ENCODE data around the gene MRTFA. TPM values are rescaled to one million over a fixed set of nuclear protein-coding genes. Genes with fewer than 3 reads are reported as not detected.

The MRTFA gene
- total RNA-seq, 1 experiment from 2014 or later = 28.0 TPM

DNA sequence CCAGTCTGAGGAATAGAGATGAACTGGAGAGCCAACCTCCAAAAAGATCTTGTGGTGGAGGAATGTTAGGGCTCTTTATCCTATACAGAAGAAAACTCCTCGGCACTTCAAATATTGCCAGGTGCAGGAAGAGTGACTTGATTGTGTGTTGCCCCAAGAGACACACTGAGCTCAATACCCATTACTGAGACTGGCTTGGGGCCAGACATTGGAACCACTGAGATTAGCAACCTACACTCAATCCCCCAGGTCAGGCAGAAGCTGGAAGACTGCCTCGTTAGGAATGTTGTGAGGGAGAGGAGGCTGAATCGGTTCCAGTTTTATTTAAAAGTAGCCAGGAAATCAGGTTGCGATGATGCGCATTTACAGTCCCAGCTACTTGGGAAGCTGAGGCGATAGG, 268.5 kb downstream of the MRTFA start:
- Histone ChIP-seq H3K9ac (ENCODE audit: low read length) (no peak overlapping the region), H3K9me2 (ENCODE audit: insufficient read depth) (no peaks in the 10 kb centered on the region), H3K79me2 (ENCODE audit: insufficient read depth, low read length) (peaks cover 10% of the 10 kb centered on the region), H3K4me1 (ENCODE audit: control insufficient read depth in 1 of 2, insufficient read depth in 2 of 2, low read length in 2 of 2) (peaks cover 8 to 13% of the 10 kb centered on the region in 2 experiments; a peak in 2 of 4 replicates), H2AFZ (ENCODE audit: low read depth, low read length, poor library complexity, severe bottlenecking) (no peak overlapping the region), H3K27me3 (ENCODE audit: insufficient read depth, low read length) (no peaks in the 10 kb centered on the region), H3K9me3 (ENCODE audit: control insufficient read depth in 1 of 2, insufficient read depth in 1 of 2, low read depth in 1 of 2, low read length in 2 of 2) (no peaks in the 10 kb centered on the region), H3K27ac (ENCODE audit: low read depth, low read length) (no peak overlapping the region), H3K36me3 (ENCODE audit: control insufficient read depth in 1 of 2, insufficient read depth in 2 of 2, low read length in 2 of 2) (peaks cover 31 to 41% of the 10 kb centered on the region in 2 experiments), H4K20me1 (ENCODE audit: insufficient read depth) (no peaks in the 10 kb centered on the region), H3K4me2 (ENCODE audit: low read length) (no peak overlapping the region), H3K4me3 (replicated peaks in 1 of 2; ENCODE audit: low read depth in 1 of 2, low read length in 2 of 2) (no peak overlapping the region)
- POLR2A ChIA-PET = no interaction called here
- DNase-seq (ENCODE audit: low read depth, low spot score) = no peak
- ATAC-seq = no peak
- RAD21 ChIA-PET (ENCODE audit: low non-redundant PET in 1 of 2, low total read pairs in 2 of 2, uncharacterized antibody in 2 of 2, unreplicated experiment in 2 of 2) = no interaction called here
- no TSS peak for BruUV-seq (replicated peaks)
- CTCF ChIA-PET = no interaction called here
- TF ChIP-seq JUND (IDR thresholded peaks at IDR 0.05) = no peak
- TF ChIP-seq, protein P1, sequence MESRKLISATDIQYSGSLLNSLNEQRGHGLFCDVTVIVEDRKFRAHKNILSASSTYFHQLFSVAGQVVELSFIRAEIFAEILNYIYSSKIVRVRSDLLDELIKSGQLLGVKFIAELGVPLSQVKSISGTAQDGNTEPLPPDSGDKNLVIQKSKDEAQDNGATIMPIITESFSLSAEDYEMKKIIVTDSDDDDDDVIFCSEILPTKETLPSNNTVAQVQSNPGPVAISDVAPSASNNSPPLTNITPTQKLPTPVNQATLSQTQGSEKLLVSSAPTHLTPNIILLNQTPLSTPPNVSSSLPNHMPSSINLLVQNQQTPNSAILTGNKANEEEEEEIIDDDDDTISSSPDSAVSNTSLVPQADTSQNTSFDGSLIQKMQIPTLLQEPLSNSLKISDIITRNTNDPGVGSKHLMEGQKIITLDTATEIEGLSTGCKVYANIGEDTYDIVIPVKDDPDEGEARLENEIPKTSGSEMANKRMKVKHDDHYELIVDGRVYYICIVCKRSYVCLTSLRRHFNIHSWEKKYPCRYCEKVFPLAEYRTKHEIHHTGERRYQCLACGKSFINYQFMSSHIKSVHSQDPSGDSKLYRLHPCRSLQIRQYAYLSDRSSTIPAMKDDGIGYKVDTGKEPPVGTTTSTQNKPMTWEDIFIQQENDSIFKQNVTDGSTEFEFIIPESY (IDR thresholded peaks at IDR 0.05; ENCODE audit: extremely low read depth, insufficient replicate concordance, low read length) = no peak
- intact Hi-C loops (cut with micrococcal nuclease) = no loop called here

DNA sequence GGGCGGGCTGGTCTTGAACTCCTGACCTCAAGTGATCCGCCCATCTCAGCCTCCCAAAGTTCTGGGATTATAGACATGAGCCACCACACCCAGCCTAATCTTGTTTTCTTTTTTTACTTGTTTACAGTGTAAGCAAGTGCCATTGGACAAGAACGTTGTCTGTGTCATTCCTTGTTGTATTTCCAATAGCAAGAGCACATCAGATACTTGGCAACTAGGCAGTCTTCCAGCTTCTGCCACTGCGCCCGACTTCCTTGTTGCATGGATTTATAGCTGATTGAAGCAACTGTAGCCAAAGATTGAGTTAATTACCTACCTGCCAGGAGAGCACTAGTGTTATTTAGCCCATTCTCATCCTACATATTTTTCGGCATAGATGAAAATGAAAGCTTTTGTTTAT, 269.2 kb downstream of the MRTFA start:
- CTCF ChIA-PET = no interaction called here
- DNase-seq (ENCODE audit: low read depth, low spot score) = no peak
- no peak for TF ChIP-seq RAD21 (IDR thresholded peaks at IDR 0.05; ENCODE audit: low read depth)
- TF ChIP-seq, protein P2, sequence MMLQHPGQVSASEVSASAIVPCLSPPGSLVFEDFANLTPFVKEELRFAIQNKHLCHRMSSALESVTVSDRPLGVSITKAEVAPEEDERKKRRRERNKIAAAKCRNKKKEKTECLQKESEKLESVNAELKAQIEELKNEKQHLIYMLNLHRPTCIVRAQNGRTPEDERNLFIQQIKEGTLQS (IDR thresholded peaks at IDR 0.05) = no peak
- TF ChIP-seq CBX3 (IDR thresholded peaks at IDR 0.05; ENCODE audit: low read depth) = no peak
- TF ChIP-seq, protein P3, sequence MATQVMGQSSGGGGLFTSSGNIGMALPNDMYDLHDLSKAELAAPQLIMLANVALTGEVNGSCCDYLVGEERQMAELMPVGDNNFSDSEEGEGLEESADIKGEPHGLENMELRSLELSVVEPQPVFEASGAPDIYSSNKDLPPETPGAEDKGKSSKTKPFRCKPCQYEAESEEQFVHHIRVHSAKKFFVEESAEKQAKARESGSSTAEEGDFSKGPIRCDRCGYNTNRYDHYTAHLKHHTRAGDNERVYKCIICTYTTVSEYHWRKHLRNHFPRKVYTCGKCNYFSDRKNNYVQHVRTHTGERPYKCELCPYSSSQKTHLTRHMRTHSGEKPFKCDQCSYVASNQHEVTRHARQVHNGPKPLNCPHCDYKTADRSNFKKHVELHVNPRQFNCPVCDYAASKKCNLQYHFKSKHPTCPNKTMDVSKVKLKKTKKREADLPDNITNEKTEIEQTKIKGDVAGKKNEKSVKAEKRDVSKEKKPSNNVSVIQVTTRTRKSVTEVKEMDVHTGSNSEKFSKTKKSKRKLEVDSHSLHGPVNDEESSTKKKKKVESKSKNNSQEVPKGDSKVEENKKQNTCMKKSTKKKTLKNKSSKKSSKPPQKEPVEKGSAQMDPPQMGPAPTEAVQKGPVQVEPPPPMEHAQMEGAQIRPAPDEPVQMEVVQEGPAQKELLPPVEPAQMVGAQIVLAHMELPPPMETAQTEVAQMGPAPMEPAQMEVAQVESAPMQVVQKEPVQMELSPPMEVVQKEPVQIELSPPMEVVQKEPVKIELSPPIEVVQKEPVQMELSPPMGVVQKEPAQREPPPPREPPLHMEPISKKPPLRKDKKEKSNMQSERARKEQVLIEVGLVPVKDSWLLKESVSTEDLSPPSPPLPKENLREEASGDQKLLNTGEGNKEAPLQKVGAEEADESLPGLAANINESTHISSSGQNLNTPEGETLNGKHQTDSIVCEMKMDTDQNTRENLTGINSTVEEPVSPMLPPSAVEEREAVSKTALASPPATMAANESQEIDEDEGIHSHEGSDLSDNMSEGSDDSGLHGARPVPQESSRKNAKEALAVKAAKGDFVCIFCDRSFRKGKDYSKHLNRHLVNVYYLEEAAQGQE (IDR thresholded peaks at IDR 0.05; ENCODE audit: low read depth) = no peak
- no peak for TF ChIP-seq SIN3A (IDR thresholded peaks at IDR 0.05; ENCODE audit: low read depth)
- TF ChIP-seq EZH2phosphoT487 (IDR thresholded peaks at IDR 0.05; ENCODE audit: borderline replicate concordance) = no peak
- no peak for TF ChIP-seq TCF7L2 (IDR thresholded peaks at IDR 0.05; ENCODE audit: borderline replicate concordance, extremely low read depth, insufficient read depth, insufficient read length)
- TF ChIP-seq YY1 (IDR thresholded peaks at IDR 0.05; ENCODE audit: extremely low read depth, insufficient replicate concordance, low read depth, low read length) = no peak
- no peak for TF ChIP-seq JUND (IDR thresholded peaks at IDR 0.05)
- TF ChIP-seq EGR1 (IDR thresholded peaks at IDR 0.05; ENCODE audit: low read depth) = no peak
- TF ChIP-seq SRF (IDR thresholded peaks at IDR 0.05; ENCODE audit: low read depth) = no peak
- TF ChIP-seq POLR2A (IDR thresholded peaks at IDR 0.05; ENCODE audit: borderline replicate concordance, extremely low read depth, insufficient read depth, insufficient read length) = no peak
- TF ChIP-seq ZNF274 (IDR thresholded peaks at IDR 0.05; ENCODE audit: low read depth, low read length) = no peak

More for the DNA sequence above, 269.2 kb downstream of the MRTFA start:
- H3K9ac ChIP-seq (ENCODE audit: low read length) = no peak overlapping the region
- ChIA-PET POLR2A (no interaction called here), RAD21 (ENCODE audit: low non-redundant PET in 1 of 2, low total read pairs in 2 of 2, uncharacterized antibody in 2 of 2, unreplicated experiment in 2 of 2) (no interaction called here)
- H2AFZ ChIP-seq (ENCODE audit: low read depth, low read length, poor library complexity, severe bottlenecking) = no peak overlapping the region
- H3K9me3 ChIP-seq (ENCODE audit: control insufficient read depth in 1 of 2, insufficient read depth in 1 of 2, low read depth in 1 of 2, low read length in 2 of 2) = no peaks in the 10 kb centered on the region
- intact Hi-C loops (cut with micrococcal nuclease) = no loop called here
- H3K27me3 ChIP-seq (ENCODE audit: insufficient read depth, low read length) = no peaks in the 10 kb centered on the region
- H3K79me2 ChIP-seq (ENCODE audit: insufficient read depth, low read length) = peaks cover 8% of the 10 kb centered on the region
- H3K27ac ChIP-seq (ENCODE audit: low read depth, low read length) = no peak overlapping the region
- no peaks in the 10 kb centered on the region for H3K9me2 ChIP-seq (ENCODE audit: insufficient read depth)
- peaks cover 3 to 9% of the 10 kb centered on the region in 2 experiments; a peak in 2 of 4 replicates for H3K4me1 ChIP-seq (ENCODE audit: control insufficient read depth in 1 of 2, insufficient read depth in 2 of 2, low read length in 2 of 2)
- no TSS peak for BruUV-seq (replicated peaks)
- H3K4me2 ChIP-seq (ENCODE audit: low read length) = no peak overlapping the region
- H3K4me3 ChIP-seq (replicated peaks in 1 of 2; ENCODE audit: low read depth in 1 of 2, low read length in 2 of 2) = no peak overlapping the region
- no peak for ATAC-seq
- peaks cover 38 to 47% of the 10 kb centered on the region in 2 experiments for H3K36me3 ChIP-seq (ENCODE audit: control insufficient read depth in 1 of 2, insufficient read depth in 2 of 2, low read length in 2 of 2)
- H4K20me1 ChIP-seq (ENCODE audit: insufficient read depth) = no peaks in the 10 kb centered on the region
